Transverse colon (tissue), 3 donors: ENCODE measurements around the gene SLC38A4.

Experiments
- POLR2A ChIP-seq: fragments of 450-650 bp; IDR thresholded peaks from one replicate; pipeline ENCODE4 v1.6.1; 2016; ENCODE audit warnings: antibody characterized with exemption, mild to moderate bottlenecking, moderate library complexity
- TF ChIP-seq, protein P1 (sequence below), 5 experiments: fragments of 200-600 bp in 3 of 5; fragments of 450-650 bp in 2 of 5; sonication (generic) in 3 of 5; IDR thresholded peaks; 1 replicate in 2 of 5; 2 replicates in 3 of 5; pipeline ENCODE4 v1.5.1; 2016 to 2017; ENCODE audit warnings: antibody characterized with exemption in 5 of 5, inconsistent platforms in 3 of 5, mild to moderate bottlenecking in 2 of 5, moderate library complexity in 1 of 5

DNA sequence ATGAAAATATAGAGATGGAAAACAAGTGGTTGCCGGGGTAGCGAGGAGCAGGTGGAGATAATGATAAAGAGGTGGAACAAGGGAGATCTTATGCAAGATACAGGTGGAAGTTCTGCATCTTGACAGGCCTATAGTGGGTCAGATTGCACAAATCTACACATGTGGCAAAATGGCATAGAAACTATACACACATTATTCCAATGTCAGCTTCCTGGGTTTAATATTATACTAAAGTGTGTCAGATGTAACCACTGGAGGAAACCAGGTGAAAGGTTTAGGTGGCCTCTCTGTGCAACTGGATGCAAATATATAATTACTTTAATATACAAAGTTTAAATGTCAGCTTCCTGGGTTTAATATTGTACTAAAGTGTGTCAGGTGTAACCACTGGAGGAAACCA is 1.1 kb downstream of the SLC38A4 start:
- TF ChIP-seq, protein P1, sequence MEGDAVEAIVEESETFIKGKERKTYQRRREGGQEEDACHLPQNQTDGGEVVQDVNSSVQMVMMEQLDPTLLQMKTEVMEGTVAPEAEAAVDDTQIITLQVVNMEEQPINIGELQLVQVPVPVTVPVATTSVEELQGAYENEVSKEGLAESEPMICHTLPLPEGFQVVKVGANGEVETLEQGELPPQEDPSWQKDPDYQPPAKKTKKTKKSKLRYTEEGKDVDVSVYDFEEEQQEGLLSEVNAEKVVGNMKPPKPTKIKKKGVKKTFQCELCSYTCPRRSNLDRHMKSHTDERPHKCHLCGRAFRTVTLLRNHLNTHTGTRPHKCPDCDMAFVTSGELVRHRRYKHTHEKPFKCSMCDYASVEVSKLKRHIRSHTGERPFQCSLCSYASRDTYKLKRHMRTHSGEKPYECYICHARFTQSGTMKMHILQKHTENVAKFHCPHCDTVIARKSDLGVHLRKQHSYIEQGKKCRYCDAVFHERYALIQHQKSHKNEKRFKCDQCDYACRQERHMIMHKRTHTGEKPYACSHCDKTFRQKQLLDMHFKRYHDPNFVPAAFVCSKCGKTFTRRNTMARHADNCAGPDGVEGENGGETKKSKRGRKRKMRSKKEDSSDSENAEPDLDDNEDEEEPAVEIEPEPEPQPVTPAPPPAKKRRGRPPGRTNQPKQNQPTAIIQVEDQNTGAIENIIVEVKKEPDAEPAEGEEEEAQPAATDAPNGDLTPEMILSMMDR (IDR thresholded peaks at IDR 0.05), result no peak
- no peak for TF ChIP-seq POLR2A
